Activated naive CD8-positive, alpha-beta T cell (primary cell): ENCODE results near the gene RAB3A.

Experiments
- H3K27ac Mint-ChIP-seq: one replicate; pipeline ENCODE4 v1.8.0; 2021; ENCODE audit warnings: mixed read lengths
- H3K27me3 Mint-ChIP-seq: one replicate; pipeline ENCODE4 v1.8.0; 2021; ENCODE audit warnings: mixed read lengths
- H3K36me3 Mint-ChIP-seq: one replicate; pipeline ENCODE4 v1.8.0; 2021; ENCODE audit warnings: mixed read lengths
- H3K4me1 Mint-ChIP-seq: one replicate; pipeline ENCODE4 v1.8.0; 2021; ENCODE audit warnings: low read depth, mixed read lengths
- H3K4me3 Mint-ChIP-seq: one replicate; pipeline ENCODE4 v1.8.0; 2021; ENCODE audit warnings: mild to moderate bottlenecking, mixed read lengths
- H3K9me3 Mint-ChIP-seq: one replicate; pipeline ENCODE4 v1.8.0; 2021; ENCODE audit warnings: low read depth, mixed read lengths

Gene RAB3A

DNA sequence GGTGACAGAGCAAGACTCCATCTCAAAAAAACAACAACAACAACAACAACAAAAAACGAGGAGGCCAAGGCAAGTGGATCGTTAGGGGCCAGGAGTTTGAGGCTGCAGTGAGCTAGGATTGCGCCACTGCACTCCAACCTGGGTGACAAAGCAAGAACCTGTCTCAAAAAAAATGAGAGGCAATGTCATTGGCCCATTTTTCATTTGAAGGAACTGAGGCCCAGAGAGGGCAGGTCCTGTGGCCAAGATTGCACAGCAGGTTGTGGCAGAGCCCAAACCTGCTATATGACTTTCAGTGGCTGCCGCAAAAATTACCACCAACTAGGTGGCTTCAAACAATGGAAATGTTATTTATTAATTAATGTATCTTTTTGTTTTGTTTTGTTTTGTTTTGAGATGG, 45.4 kb downstream of the RAB3A start:
- H3K4me1 Mint-ChIP-seq = peaks cover 21% of the 10 kb centered on the region
- no peak overlapping the region for H3K27ac Mint-ChIP-seq
- no peak overlapping the region for H3K4me3 Mint-ChIP-seq
- H3K9me3 Mint-ChIP-seq = no peaks in the 10 kb centered on the region
- no peaks in the 10 kb centered on the region for H3K27me3 Mint-ChIP-seq
- H3K36me3 Mint-ChIP-seq = peaks cover 2% of the 10 kb centered on the region

DNA sequence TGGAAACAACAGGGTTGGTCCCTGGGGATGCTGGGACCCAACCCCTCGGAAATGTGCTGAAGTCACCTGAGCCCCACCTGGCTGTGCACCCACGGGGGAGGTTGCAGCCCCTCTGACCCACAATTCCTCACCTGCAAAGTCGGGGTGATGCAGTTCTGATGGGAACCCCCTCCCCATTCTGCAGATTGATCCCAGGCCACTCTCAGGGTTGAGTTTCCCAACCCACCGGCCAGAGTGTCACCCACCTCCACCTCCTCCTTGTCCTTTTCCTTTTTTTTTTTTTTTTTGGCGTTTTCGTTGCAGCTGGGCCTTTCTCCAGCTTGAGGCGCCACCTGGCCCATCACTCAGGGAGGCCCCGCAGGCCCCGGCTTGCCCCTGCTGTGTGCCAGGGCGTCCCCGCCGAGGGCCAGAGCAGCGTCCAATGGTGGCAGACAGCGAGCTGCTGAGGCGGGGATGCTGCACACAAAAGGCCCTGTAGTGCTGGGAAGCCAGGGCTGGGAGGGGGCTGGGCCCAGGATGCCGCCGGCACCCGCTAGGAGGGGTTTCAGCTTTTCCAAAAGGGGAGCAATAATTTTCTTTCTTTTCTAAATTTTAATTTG, 46.3 kb downstream of the RAB3A start:
- Mint-ChIP-seq H3K4me1 (peaks cover 21% of the 10 kb centered on the region), H3K27me3 (no peaks in the 10 kb centered on the region), H3K27ac (no peak overlapping the region), H3K36me3 (peaks cover 2% of the 10 kb centered on the region), H3K4me3 (no peak overlapping the region), H3K9me3 (no peaks in the 10 kb centered on the region)

GRCh38 chr19:18156841-18157464, 46.9 kb downstream of the RAB3A start:
- Mint-ChIP-seq H3K36me3 (peaks cover 2% of the 10 kb centered on the region), H3K27ac (no peak overlapping the region), H3K27me3 (no peaks in the 10 kb centered on the region), H3K4me1 (peaks cover 25% of the 10 kb centered on the region), H3K4me3 (no peak overlapping the region), H3K9me3 (no peaks in the 10 kb centered on the region)

- Mint-ChIP-seq H3K36me3 (peaks cover 2% of the 10 kb centered on the region), H3K4me3 (no peak overlapping the region), H3K27me3 (no peaks in the 10 kb centered on the region), H3K27ac (no peak overlapping the region), H3K9me3 (no peaks in the 10 kb centered on the region), H3K4me1 (peaks cover 21% of the 10 kb centered on the region)
These were observed 47.6 kb downstream of the RAB3A start for GRCh38 chr19:18156268-18156667.

- H3K36me3 Mint-ChIP-seq = peaks cover under 1% of the 10 kb centered on the region
- no peaks in the 10 kb centered on the region for H3K9me3 Mint-ChIP-seq
- no peak overlapping the region for H3K27ac Mint-ChIP-seq
- H3K4me1 Mint-ChIP-seq = peaks cover 19% of the 10 kb centered on the region
- no peaks in the 10 kb centered on the region for H3K27me3 Mint-ChIP-seq
- peak overlapping the region; percentile 90 for H3K4me3 Mint-ChIP-seq
These were observed 48.5 kb downstream of the RAB3A start for GRCh38 chr19:18155095-18156087.

- H3K36me3 Mint-ChIP-seq = no peaks in the 10 kb centered on the region
- peaks cover 16% of the 10 kb centered on the region for H3K4me1 Mint-ChIP-seq
- peak overlapping the region; percentile 93 for H3K4me3 Mint-ChIP-seq
- H3K27ac Mint-ChIP-seq = peak overlapping the region; percentile 89
- H3K27me3 Mint-ChIP-seq = no peaks in the 10 kb centered on the region
- H3K9me3 Mint-ChIP-seq = no peaks in the 10 kb centered on the region
These were observed 50.2 kb downstream of the RAB3A start for GRCh38 chr19:18153556-18154134.

DNA sequence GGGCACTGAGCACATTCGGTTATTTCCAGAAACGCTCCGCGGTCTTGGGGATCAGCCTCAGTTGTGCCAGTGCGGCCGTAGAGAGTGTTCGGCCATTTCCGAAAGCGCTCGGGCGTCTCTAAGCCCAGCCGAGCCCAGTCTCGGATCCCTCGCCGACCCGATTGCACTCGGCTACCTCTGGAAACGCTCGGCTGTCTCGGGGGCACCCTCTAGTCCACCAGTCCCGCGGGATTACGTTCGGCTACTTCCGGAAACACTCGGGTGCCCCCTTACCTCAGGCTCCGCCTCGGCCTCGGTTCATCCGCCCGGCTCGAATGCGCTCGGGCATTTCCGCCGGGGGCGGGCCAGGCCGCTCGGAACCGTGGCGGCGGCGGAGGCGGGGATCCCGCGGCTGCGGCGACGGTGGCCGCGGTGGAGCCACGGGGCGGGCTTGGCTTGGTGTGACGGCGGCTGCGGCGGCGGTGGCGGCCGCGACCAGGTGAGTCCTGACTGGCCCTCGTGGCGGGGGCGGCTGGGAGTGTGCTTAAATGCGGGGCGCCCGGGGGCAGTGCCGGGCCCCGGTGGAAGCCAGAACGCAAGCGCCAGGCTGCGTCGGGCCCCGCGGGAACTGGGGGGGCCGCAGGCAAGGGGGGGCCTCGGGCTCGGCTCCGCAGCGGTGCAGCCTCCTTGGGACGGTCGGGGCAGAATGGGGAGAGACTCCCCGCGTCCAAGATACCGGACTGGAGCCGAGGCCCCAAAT, 50.9 kb downstream of the RAB3A start, which contains the start of gene PIK3R2:
PIK3R2 (plus strand) TSS at position 347 of the 739 bp plus-strand sequence. CDS start 2,717 bp downstream, outside the sequence.
- Mint-ChIP-seq H3K9me3 (no peaks in the 10 kb centered on the region), H3K27ac (peak within 1 kb of the TSS; percentile 98), H3K36me3 (no peaks in the 10 kb centered on the region), H3K27me3 (no peaks in the 10 kb centered on the region), H3K4me1 (peaks cover 16% of the 10 kb centered on the region), H3K4me3 (peak within 1 kb of the TSS; percentile 93)

GRCh38 chr19:18152442-18152816, 51.4 kb downstream of the RAB3A start:
- Mint-ChIP-seq H3K4me1 (peaks cover 16% of the 10 kb centered on the region), H3K27me3 (no peaks in the 10 kb centered on the region), H3K9me3 (no peaks in the 10 kb centered on the region), H3K27ac (peak overlapping the region; percentile 98), H3K4me3 (peak overlapping the region; percentile 93), H3K36me3 (no peaks in the 10 kb centered on the region)

- Mint-ChIP-seq H3K4me3 (peak overlapping the region; percentile 93), H3K4me1 (peaks cover 13% of the 10 kb centered on the region), H3K36me3 (no peaks in the 10 kb centered on the region), H3K27ac (peak overlapping the region; percentile 98), H3K27me3 (no peaks in the 10 kb centered on the region), H3K9me3 (no peaks in the 10 kb centered on the region)
These were observed 52.8 kb downstream of the RAB3A start for GRCh38 chr19:18150776-18151624.

GRCh38 chr19:18149596-18149975, 54.3 kb downstream of the RAB3A start:
- Mint-ChIP-seq H3K4me1 (peaks cover 12% of the 10 kb centered on the region), H3K27ac (no peak overlapping the region), H3K4me3 (no peak overlapping the region), H3K36me3 (no peaks in the 10 kb centered on the region), H3K27me3 (no peaks in the 10 kb centered on the region), H3K9me3 (no peaks in the 10 kb centered on the region)

GRCh38 chr19:18147396-18147795, 56.4 kb downstream of the RAB3A start:
- Mint-ChIP-seq H3K27ac (no peak overlapping the region), H3K4me3 (no peak overlapping the region), H3K9me3 (no peaks in the 10 kb centered on the region), H3K36me3 (no peaks in the 10 kb centered on the region), H3K4me1 (peaks cover 4% of the 10 kb centered on the region), H3K27me3 (no peaks in the 10 kb centered on the region)
